ENCODE data around the gene ARHGAP32.
"Not testable (repeated sequence)": the region's sequence is repeated elsewhere in the genome, so short reads cannot be mapped to it uniquely, and the experiment has no call there.

Gene ARHGAP32

GRCh38 chr11:129006161-129006560 lies 186.0 kb downstream of the ARHGAP32 start:
- H3K27ac ChIP-seq (ENCODE audit: low read length): no peak overlapping the region
- no peaks in the 10 kb centered on the region for H3K4me1 ChIP-seq (ENCODE audit: low read length)
- no peaks in the 10 kb centered on the region for H3K79me2 ChIP-seq (ENCODE audit: low read length)
- H3K9ac ChIP-seq (ENCODE audit: low read length): no peak overlapping the region
- no peaks in the 10 kb centered on the region for H3K9me3 ChIP-seq (ENCODE audit: insufficient read depth, low read length)
- peaks cover 3% of the 10 kb centered on the region; the same call in 1 of the 2 replicates for H3K27me3 ChIP-seq (ENCODE audit: low read depth, low read length)
- TF ChIP-seq EZH2phosphoT487 (IDR thresholded peaks at IDR 0.05; ENCODE audit: low read depth): no peak
- TF ChIP-seq, protein P1, sequence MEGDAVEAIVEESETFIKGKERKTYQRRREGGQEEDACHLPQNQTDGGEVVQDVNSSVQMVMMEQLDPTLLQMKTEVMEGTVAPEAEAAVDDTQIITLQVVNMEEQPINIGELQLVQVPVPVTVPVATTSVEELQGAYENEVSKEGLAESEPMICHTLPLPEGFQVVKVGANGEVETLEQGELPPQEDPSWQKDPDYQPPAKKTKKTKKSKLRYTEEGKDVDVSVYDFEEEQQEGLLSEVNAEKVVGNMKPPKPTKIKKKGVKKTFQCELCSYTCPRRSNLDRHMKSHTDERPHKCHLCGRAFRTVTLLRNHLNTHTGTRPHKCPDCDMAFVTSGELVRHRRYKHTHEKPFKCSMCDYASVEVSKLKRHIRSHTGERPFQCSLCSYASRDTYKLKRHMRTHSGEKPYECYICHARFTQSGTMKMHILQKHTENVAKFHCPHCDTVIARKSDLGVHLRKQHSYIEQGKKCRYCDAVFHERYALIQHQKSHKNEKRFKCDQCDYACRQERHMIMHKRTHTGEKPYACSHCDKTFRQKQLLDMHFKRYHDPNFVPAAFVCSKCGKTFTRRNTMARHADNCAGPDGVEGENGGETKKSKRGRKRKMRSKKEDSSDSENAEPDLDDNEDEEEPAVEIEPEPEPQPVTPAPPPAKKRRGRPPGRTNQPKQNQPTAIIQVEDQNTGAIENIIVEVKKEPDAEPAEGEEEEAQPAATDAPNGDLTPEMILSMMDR (IDR thresholded peaks at IDR 0.05; ENCODE audit: low read depth, low read length): no peak
- no peaks in the 10 kb centered on the region for H3K36me3 ChIP-seq (replicated peaks; ENCODE audit: low read depth, low read length)
- H4K20me1 ChIP-seq (ENCODE audit: insufficient read depth, low read length): no peaks in the 10 kb centered on the region
- no peak overlapping the region for H2AFZ ChIP-seq (ENCODE audit: low read depth, low read length)
- no peak overlapping the region for H3K4me2 ChIP-seq (ENCODE audit: low read length)
- H3K4me3 ChIP-seq (ENCODE audit: low read length): no peak overlapping the region

GRCh38 chr11:128999165-128999564 lies 193.0 kb downstream of the ARHGAP32 start:
- not testable (repeated sequence) for H4K20me1 ChIP-seq (ENCODE audit: insufficient read depth, low read length); H3K36me3 ChIP-seq (replicated peaks; ENCODE audit: low read depth, low read length); H3K9ac ChIP-seq (ENCODE audit: low read length); H3K27me3 ChIP-seq (ENCODE audit: low read depth, low read length); H3K4me1 ChIP-seq (ENCODE audit: low read length); H2AFZ ChIP-seq (ENCODE audit: low read depth, low read length); H3K4me3 ChIP-seq (ENCODE audit: low read length); H3K79me2 ChIP-seq (ENCODE audit: low read length); H3K27ac ChIP-seq (ENCODE audit: low read length); H3K9me3 ChIP-seq (ENCODE audit: insufficient read depth, low read length); H3K4me2 ChIP-seq (ENCODE audit: low read length)

DNA sequence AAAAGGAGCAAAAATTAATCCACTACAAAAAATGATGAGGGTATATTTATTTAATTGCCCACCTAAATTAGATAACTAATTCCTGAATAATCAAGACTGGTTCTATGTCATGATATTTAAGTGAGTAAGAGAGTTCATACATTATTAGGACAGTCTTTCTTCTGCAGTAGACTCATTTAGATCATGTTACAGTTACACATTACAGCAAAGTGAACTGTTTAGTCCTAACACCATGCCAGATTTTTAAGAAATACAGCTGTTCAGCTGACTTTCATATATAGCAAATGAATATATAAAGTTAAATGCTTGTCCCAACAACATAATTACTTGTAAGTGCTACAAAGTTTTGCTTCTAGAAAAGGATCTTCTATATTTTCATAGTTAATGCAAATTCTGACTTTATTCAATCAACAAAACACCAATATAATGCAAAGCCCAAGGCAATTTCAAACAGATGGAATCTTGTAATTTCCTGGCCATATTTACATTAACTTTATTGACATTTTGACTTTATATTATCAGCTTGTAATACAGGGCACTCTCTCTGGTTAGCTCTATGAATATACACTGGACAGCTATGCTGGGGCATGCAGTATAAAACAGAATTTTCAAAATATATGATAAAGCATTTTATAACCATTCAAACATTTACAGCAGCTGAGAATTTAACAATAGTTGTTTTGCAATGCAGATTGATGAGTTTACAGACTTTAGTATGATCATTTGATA lies 203.7 kb downstream of the ARHGAP32 start:
- peaks cover 3% of the 10 kb centered on the region; the same call in 1 of the 2 replicates for H3K27me3 ChIP-seq (ENCODE audit: low read depth, low read length)
- H4K20me1 ChIP-seq (ENCODE audit: insufficient read depth, low read length): no peaks in the 10 kb centered on the region
- H3K4me3 ChIP-seq (ENCODE audit: low read length): no peak overlapping the region
- H3K9ac ChIP-seq (ENCODE audit: low read length): no peak overlapping the region
- peaks cover 5% of the 10 kb centered on the region; the same call in 1 of the 2 replicates for H3K4me1 ChIP-seq (ENCODE audit: low read length)
- H3K27ac ChIP-seq (ENCODE audit: low read length): no peak overlapping the region
- TF ChIP-seq, protein P1 (IDR thresholded peaks at IDR 0.05; ENCODE audit: low read depth, low read length): no peak
- no peak for TF ChIP-seq EZH2phosphoT487 (IDR thresholded peaks at IDR 0.05; ENCODE audit: low read depth)
- H3K36me3 ChIP-seq (replicated peaks; ENCODE audit: low read depth, low read length): no peaks in the 10 kb centered on the region
- no peaks in the 10 kb centered on the region for H3K79me2 ChIP-seq (ENCODE audit: low read length)
- H2AFZ ChIP-seq (ENCODE audit: low read depth, low read length): no peak overlapping the region
- H3K4me2 ChIP-seq (ENCODE audit: low read length): no peak overlapping the region
- H3K9me3 ChIP-seq (ENCODE audit: insufficient read depth, low read length): no peaks in the 10 kb centered on the region

DNA sequence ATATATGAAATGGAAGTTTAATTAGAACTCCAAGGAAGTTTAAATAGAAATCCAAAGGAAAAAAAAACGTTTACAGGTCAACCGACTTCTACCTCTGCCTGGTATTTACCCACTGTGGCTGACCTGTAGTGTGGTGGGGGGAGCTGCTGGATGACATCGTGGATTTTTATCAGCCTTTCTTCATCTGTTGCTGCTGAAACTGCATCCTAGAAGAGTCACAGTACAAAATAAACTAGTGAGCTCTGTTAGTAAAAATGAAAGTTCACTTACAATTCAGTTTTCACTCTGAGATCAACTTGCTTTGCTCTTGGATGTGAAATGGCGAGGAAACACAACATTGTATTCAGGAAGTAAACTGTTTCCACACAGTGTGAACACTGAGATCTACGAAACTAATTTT lies 206.2 kb downstream of the ARHGAP32 start:
- H3K79me2 ChIP-seq (ENCODE audit: low read length): no peaks in the 10 kb centered on the region
- H3K4me1 ChIP-seq (ENCODE audit: low read length): peaks cover 5% of the 10 kb centered on the region; the same call in 1 of the 2 replicates
- H3K4me3 ChIP-seq (ENCODE audit: low read length): peak overlapping the region; percentile 26
- no peaks in the 10 kb centered on the region for H3K36me3 ChIP-seq (replicated peaks; ENCODE audit: low read depth, low read length)
- H3K9me3 ChIP-seq (ENCODE audit: insufficient read depth, low read length): no peaks in the 10 kb centered on the region
- H3K4me2 ChIP-seq (ENCODE audit: low read length): peak overlapping the region; percentile 52
- H3K27me3 ChIP-seq (ENCODE audit: low read depth, low read length): peaks cover 3% of the 10 kb centered on the region; the same call in 1 of the 2 replicates
- H4K20me1 ChIP-seq (ENCODE audit: insufficient read depth, low read length): no peaks in the 10 kb centered on the region
- peak overlapping the region; percentile 69 for H2AFZ ChIP-seq (ENCODE audit: low read depth, low read length)
- H3K9ac ChIP-seq (ENCODE audit: low read length): no peak overlapping the region
- no peak for TF ChIP-seq EZH2phosphoT487 (IDR thresholded peaks at IDR 0.05; ENCODE audit: low read depth)
- TF ChIP-seq, protein P1 (IDR thresholded peaks at IDR 0.05; ENCODE audit: low read depth, low read length): no peak
- H3K27ac ChIP-seq (ENCODE audit: low read length): no peak overlapping the region
